Endothelial cell of umbilical vein (primary cell): ENCODE data around the gene RALB.

Source experiments
- EZH2 ChIP-seq: IDR thresholded peaks from 2 replicates; pipeline ENCODE4 v1.6.1; 2012; ENCODE audit warnings: borderline replicate concordance, low read depth, mild to moderate bottlenecking, moderate library complexity, low read length, inconsistent platforms; ENCODE audit not compliant: severe bottlenecking
- GATA2 ChIP-seq: IDR thresholded peaks from 2 replicates; pipeline ENCODE4 v1.7.0; 2011; ENCODE audit warnings: low read depth, mild to moderate bottlenecking, moderate library complexity, mixed read lengths, low read length; ENCODE audit not compliant: insufficient read length, insufficient read depth
- POLR2A ChIP-seq: IDR thresholded peaks from 2 replicates; pipeline ENCODE4 v1.6.1; 2012; ENCODE audit warnings: low read depth, mild to moderate bottlenecking, control low read depth, low read length
- TF ChIP-seq, protein P1 (sequence below), 2 donors: IDR thresholded peaks; 1 replicate in 1 of 2; 2 replicates in 1 of 2; pipeline ENCODE4 v1.5.1; 2011; ENCODE audit warnings: low read length in 2 of 2, mild to moderate bottlenecking in 2 of 2, moderate library complexity in 2 of 2, control low read depth in 1 of 2, inconsistent platforms in 1 of 2, low read depth in 1 of 2; ENCODE audit not compliant: insufficient read depth in 1 of 2; ENCODE audit errors: extremely low read depth in 1 of 2

DNA sequence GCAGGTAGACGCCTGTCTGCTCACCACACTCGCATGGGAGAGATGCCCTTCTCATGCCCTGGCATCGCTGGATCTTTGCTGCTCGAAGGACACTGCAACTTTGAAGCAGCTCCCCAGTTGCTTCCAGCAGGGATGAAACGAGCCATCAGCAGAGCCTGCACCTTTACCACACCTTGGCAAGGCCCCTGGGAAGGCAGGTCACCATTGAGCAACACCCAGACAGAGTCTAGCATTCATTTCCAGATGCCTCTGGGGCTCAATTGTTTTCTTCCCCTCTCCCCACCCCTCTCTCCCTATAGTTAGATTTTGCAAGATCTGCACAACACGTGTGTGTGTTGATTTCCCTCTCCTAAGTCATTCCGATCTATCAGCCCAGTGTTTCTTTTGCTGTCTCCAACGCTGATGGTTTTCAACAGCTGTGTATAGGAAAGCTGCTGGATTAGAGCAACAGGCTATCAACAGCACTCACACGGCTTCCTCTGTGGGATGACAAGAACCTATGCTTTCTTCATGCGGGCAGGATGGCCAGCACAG is 67.7 kb downstream of the RALB start:
- TF ChIP-seq EZH2: no peak
- TF ChIP-seq, protein P1, sequence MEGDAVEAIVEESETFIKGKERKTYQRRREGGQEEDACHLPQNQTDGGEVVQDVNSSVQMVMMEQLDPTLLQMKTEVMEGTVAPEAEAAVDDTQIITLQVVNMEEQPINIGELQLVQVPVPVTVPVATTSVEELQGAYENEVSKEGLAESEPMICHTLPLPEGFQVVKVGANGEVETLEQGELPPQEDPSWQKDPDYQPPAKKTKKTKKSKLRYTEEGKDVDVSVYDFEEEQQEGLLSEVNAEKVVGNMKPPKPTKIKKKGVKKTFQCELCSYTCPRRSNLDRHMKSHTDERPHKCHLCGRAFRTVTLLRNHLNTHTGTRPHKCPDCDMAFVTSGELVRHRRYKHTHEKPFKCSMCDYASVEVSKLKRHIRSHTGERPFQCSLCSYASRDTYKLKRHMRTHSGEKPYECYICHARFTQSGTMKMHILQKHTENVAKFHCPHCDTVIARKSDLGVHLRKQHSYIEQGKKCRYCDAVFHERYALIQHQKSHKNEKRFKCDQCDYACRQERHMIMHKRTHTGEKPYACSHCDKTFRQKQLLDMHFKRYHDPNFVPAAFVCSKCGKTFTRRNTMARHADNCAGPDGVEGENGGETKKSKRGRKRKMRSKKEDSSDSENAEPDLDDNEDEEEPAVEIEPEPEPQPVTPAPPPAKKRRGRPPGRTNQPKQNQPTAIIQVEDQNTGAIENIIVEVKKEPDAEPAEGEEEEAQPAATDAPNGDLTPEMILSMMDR (IDR thresholded peaks at IDR 0.05; ENCODE audit: extremely low read depth in 1 of 2, insufficient read depth in 1 of 2, low read depth in 1 of 2, low read length in 2 of 2): no peak
- no peak for TF ChIP-seq POLR2A
- no peak for TF ChIP-seq GATA2
